ENCODE data around the gene CSF1R.
"Not testable (repeated sequence)": the region's sequence is repeated elsewhere in the genome, so short reads cannot be mapped to it uniquely, and the experiment has no call there.

Gene CSF1R

DNA sequence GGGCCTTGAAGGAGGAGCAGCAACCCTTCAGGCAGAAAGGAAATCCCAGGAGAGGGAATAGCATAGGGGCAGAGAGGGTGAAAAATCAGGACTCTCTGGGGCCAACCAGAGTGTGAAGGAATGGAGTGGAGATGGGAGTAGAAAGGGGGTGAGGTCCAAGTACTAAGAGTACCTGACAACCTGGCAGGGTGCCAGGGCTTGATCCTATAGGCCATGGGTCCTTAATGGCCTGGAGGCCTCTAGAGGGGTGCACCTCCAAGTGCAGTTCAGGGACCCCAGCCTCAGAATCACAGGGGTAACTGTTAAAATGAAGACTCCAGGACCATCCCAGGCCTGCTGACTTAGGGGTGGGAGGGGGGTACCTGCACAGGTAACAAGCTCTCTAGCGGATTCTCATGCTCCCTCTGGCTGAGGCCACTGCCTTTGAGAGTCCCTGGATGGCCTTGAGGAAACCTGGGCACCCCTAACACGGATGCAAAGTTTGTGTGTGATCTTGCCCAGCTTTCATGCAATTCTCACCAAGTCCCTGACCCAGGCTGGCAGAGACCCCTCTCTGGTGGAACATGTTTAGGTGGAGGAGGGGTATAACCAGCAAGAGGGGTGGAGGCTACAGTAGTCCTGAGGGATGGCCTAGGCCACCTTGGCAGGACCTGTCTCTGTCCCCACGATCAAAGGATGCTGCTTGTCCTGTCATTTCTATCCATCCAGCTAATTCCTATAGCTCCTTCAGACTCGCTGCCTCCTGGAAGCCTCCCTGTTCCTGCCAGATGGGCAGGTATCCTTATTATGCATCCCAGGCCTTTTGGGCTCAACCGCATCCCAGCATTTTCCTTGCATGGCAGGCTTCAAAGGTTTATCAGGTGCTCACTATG, 17.6 kb upstream of the CSF1R start:
- DNase-seq, result no peak

DNA sequence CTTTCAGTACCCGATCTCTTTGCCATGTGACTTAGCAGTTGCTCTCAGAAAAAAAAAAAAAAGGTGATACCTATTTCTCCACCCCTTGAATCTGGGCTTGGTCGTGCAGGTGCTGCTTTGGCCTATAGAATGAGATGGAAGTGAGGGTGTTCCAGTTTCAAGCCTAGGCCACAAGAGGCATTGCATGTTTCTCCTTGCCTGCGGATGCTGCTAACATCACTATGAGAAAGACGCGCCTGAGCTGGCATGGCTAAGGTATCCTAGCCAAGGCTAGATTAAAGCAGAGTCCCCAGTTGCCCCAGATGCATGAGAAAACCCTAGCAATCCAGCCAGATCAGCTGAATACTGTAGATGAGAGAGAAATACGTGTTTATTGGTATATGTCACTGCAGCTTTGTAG, 14.7 kb upstream of the CSF1R start:
- no peak for DNase-seq

DNA sequence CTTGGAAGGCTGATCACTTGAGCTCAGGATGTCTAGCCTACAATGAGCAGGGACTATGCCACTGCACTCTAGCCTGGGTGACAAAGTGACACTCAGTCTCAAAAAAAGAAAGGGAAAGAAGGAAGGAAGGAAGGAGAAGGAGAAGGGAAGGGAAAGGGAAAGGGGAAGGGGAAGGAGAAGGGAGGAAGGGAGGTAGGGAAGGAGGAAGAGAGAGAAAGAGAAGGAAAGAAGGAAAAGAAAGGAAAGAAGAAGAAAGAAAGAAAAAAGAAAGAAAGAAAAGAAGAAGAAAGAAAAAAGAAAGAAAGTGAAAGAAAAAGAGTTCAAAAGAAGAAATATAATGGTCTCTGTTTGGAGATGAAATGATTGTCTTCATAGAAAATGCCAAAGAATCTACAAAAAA, 10.8 kb upstream of the CSF1R start:
- DNase-seq, result no peak

DNA sequence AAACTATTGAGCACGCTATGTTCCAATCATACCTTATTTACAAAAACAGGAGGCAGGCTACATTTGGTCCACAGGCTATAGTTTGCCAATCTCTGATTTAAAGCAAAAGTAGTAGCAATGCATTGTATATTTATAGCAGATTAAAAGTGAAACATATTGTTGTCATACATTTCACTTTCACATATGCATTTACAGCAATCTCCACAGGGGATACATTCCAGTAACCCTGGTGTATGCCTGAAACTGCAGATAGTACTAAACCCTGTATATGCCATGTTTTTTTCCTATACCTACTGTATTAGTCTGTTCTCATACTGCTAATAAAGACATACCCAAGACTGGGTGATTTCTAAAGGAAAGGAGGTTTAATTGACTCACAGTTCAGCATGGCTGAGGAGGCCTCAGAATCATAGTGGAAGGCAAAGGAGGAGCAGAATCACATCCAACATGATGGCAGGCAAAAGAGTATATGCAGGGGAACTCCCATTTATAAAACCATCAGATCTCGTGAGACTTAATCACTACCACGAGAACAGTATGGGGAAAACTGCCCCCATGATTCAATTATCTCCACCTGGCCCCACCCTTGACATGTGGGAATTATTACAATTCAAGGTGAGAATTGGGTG, 5.9 kb upstream of the CSF1R start:
- DNase-seq, result no peak

DNA sequence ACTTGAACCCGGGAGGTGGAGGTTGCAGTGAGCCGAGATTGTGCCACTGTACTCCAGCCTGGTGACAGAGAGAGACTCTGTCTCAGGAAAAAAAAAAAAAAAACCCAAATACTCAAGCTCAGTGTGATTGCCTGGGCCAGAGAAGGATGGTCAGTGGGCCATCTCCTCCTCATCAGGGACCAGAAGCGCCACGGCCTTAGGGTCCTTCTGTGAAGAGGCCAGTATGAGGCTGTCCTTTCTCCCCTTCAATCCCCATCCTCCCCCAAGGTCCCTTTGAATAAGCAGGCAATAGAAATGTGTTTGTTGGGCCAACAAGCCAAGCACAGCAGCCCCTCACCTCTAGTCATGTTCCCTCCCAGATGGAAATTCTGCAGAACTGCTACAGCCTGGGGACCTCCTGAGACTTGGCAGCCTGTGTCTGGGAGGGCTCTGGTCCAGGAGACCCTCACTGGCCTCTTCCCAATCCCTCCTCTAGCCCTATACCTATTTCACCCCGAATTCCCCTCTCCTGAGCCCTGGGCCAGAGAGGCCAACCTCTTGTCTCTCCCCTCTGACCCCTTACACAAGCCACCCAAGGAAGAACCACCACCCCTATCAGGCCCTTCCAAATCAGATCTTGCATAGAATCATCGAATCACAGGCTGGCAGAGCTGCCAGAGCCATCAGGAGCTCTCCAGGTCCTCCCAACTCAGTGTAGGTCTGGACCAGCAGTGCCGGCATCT, 1.0 kb downstream of the CSF1R start:
- no peak for DNase-seq

DNA sequence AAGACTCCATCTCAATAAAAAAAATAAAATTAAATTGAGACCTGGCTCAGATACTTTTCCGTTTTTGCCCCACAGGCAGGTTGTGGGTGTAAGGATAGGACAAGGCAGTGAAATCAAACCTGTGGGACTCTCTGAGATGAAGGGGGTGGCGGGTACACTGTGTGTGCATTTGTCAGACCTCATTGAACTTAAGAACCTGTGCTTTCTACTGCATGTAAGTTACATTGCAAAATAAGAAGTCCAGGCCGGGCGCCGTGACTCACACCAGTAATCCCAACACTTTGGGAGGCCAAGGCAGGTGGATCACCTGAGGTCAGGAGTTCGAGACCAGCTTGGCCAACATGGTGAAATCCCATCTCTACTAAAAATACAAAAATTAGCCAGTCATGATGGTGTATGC, 1.6 kb downstream of the CSF1R start:
- DNase-seq, result not testable (repeated sequence)

DNA sequence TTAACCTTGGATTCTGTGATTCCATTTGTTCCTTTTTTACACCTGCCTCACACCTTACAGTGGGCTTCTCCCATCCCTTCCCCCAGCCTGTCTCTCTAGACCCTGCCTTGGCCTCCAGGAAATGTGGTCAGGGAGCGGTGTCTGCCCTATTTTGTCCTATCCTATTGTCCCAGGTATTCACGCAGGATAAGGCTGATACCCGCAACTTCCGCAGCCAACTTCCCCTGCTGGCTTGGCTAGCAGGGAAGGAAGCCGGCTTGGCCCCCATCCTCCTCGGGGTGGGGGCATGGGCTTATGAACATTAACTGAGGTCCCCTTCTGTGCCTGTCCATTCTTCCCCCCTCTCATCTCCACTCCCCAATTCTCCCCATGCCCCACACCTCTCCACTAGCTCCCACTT, 3.5 kb downstream of the CSF1R start:
- no peak for DNase-seq

DNA sequence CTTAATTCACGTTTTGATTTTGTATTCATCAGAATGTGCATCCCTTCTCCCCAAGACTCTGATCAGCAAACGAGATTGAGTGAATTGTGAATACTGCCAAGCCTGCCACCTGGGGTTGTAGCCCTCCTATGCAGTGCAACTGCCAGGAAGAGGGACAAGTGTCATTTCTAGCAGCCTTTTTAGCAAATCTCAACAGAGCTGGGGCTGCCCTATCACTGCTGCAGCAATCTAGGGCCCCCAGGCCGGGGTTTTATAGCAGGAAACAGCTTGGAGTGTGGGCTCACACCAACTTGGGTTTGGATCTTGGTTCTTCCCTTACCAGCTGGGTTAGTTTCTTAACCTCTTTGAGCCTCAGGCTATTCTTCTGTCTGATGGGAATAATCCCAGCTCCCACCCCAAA, 4.0 kb downstream of the CSF1R start:
- no peak for DNase-seq

DNA sequence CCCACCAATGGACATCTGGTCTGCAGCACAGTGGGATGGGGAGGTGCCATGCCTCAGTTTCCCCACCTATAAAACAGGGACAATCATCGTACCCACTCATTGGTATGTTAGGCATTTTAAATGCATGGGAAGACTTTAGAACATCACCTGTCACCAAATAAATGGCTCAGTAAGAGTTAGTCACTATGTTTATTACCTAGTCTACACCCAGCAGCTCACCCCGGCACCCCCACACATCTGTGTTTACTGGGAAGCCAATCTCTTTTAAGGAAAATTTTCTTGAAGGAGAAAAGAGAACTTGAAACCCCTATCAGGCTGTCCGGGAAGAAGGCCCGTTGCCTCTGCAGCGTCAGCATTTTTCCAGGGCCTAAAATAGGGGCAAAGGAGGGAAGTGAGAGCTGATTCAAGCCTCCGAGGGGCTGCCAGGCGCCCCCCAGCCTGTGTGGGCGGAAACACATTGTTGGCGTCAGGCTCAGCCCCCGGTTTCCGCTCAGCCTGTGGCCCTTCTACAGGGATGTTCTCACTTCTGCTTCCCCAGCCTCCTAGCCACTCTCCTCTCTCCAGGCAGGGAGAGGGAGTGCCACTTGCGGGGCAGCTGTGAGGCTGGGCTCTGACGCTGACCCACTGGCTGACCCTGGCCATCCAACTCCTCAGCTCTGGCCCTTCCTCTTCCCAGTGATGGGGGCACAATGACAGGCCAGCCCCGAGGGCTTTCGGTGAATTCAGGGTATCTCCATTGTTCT, 4.6 kb downstream of the CSF1R start:
- no peak for DNase-seq

DNA sequence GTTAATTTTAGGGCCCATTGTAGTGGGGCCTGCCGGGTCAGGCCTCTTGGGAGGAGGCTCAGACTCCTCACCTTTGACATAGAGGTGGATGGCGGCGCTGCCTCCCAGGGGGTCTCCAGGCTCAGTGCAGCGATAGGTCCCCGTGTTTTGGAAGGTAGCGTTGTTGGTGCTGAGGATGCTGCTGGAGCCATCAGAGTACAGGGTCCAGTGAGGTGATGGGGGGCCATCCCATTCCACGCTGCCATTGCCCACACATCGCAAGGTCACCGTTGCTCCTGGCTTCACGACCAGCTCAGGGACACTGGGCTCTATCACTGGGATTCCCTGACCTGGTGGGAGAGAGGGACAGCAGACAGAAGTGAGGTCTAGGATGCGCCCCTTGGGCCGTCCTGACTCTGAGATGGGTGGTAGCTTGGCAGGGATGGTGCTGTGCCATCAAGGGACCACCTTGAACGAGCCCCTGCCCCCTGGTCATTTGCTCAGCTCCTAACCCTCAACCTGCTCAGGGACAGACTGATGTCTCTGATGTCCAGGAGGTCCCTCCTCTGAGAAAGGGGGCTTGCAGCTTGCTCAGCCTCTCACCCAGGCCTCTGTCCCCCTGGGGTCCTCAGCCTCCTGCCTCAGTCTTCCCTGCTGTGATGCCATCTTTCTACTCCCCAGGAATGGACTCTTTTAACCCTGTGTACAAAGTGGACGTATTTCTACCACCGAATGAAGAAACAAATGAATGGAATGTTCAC, 5.5 kb downstream of the CSF1R start:
- no peak for DNase-seq

DNA sequence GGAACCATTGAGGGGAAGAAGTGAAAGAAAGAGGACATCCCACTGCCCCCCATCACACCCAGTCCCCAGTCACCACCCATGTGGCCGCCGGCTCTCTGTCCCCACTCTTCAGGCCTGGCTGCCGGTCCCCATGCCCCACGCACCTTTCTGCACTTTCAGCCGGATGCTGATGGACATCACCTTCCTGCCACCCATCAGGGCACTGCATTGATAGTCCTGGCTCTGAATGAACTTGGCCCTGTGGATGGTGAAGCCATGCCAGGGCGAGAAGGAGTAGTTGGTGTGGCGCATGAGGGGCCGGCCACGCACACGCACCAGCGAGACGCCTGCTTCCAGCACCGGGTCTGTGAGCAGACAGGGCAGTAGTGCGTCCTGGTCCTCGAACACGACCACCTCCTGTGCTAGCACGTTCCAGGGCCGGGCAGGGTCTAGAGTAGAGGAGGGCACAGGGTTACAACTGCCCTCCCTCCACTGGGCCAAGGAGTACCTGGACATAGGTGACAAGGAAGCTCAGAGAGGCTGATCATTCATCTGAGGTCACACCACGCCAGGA, 6.4 kb downstream of the CSF1R start:
- DNase-seq, result no peak

DNA sequence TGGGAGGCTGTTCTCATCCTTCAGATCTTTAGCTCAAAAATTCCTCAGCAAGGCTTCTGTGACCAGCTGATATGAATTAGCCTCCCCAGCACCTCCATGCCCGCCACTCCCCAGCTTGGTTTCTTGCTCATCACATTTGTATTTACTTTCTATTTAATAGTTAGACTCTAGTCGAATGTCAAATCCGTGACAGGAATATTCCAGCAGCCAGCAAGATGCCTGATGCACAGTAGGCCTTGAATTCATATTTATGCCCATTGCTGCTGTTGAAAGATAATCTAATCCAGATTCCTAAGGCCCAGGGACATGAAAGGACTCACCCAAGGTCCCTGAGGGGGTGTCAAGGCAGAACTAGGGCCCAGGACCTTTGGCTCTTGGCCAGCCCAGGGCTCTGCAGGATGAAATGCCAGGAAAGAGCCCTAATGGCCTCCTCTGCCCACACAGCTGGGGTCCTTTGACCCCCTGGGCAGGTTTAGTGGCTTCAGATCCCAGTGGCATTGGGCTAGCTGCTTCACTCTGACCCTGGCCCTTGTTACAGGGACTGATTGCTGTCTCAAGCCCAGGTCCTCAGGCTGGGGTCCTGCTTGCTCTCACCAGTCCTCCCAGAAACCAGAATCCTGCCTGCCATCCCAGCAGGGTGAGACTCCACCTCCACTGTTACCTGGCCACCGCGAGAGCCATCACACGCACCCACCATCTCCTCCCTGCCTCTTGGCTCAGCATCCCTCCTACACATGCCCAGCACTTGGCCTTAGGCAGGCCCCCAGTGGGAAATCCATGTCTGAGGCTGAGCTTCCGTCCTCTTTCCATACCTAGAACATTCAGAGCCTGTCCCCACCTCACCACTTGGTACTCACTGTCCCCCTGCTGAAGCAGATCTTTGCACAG, 7.3 kb downstream of the CSF1R start:
- DNase-seq, result no peak

DNA sequence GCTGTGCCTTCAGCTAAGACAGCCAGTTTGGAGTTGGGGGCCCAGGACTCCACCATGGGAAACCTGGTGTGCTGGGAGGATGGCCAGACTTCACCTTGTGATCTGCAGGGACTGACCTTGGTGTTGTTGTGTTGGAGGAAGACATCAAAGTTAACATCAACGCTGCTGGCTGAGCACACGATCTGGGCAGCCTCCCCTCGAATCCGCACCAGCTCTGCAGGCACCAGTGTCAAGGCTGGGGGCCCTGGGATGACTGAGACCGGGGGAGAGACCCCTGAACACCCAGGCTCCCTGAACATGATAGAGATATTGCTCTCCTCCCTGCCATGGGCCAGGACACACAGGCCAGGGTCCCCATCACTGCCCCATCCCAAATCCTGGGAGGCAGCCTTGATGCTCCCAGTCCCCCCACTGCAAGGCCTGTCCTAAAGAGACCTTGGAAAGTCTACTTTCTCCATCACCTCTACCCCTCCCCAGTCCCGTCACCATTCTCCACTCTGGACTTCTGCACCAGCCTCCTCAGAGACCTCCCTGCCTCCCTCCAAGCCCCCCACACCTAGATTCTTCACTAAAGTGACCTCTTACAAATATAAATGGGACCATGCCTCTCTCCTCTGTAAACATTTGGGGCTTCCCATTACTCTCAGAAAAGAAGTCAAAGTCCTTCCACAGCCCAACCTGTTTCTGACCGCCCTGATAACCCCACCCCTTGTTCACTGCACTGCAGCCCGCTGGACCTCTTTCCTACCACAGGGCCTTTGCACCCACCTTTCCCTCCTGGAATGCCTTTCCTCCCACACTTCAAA, 8.2 kb downstream of the CSF1R start:
- no peak for DNase-seq

DNA sequence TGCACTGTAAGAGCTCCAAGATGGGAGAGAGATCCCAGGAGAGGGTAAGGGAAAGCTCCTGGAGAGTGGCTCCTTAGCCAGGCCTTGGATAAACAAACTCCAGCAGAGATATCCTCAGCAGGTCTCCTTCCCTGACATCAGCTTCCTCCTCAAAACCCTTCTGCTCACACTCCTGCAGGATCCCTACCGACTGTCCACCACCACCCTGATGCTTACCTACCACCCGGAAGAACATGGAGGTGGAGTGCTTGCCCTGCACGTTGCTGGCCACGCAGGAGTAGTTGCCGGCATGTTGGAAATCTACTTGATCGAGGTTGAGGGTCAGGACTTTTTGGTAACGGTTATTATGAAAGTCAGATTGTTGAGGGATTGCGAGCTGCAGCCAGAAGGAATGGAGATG, 9.3 kb downstream of the CSF1R start:
- no peak for DNase-seq

DNA sequence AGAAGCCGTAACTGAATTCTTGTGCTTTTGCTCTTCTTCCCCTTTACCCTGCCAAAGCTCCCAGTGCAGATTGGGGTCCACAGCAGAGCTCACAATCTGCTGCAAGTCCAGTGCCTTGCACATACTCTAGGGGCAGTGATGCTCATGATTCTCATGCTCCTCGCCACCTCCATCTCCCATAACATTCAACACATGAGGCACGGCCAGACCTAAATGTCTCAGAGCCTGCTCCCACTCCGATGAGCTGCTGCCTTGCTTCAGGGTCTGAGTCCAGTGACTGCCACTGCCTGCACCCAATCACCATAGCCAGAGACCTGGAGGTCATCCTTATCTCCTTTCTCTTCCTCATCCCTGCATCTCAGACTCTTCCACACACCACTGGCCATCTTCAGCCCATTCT, 10.5 kb downstream of the CSF1R start:
- DNase-seq, result no peak

DNA sequence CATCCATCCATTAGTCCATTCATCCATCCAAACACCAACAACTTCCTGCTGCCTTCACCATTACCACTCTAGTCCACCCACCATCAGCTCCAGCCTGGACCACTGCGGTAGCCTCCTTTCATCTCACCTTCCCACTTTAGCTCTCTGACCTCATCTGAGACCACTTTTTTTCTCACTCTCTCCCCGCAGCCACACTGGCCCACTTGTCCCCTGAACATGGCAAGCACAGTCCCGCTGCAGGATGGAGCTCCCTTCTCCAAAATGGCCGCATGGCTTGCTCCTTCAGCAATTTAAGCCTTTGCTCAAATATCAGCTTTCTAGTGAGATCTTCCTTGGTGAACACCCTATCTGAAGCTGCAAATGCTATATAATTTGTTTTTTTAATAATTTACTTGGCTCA, 11.1 kb downstream of the CSF1R start:
- no peak for DNase-seq

DNA sequence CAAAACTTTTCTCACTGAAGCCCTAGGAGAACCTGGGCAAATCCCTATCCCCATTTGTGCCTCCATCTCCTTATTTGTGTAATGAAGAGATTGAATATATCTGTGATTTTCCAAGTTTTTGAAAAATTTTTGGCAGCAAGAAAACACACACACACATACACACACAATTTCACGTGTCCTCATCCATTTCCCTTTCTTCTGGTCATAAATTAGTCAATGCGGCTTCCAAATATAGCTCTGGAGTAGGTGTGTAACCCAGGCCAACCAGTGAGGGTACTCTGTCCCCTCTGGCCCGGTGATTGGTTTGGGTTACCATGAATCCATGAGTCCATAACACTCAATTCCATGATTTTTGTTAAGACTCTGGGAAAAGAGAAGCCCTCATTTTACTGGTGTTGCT, 12.7 kb downstream of the CSF1R start:
- no peak for DNase-seq

DNA sequence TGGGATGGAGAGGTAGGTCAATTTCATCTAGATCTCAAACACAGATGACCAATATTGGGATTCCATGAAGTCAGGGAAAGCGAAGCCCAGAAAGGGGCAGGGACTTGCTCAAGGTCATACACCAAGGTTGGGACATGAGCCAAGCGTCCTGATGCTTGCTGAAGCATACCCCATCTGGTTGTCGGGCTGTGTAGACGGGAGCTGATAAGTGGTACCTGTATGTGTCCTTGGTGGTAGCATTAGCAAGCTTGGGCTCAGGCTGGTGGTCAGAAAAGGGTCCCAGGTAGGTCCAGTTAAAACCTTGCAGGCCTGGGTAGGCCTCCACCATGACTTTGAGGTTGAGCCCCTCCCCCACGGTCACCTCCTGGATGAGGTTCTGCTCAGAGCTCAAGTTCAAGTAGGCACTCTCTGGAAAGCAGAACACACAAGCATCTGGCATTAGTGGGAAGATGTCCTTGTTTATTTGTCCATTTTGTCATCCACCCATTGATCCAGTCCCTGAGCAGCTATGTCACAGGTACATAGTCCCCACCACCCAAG, 13.2 kb downstream of the CSF1R start:
- DNase-seq, result no peak

DNA sequence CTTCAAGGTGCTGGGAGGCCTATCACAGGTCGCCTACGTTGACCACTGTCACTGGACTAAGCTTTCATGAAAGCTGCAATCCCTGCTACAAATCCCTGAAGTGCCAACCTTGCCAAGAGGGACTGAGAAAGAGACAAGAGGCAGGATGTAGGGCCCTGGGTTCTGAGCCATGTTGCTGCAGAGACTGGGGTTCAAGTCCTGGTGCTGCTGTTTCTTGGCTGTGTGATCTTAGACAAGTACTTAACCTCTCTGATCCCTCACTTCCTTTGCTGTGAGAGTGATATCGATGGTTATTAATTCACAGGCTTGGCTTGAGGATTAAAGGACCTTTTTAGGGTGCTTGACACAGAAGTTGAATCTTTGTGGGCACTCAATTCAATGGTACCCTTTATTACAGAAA, 15.5 kb downstream of the CSF1R start:
- no peak for DNase-seq
